Measurements from ENCODE around the gene PTAFR.

GRCh38 chr1:28123461-28123961 lies 53.0 kb downstream of the PTAFR start:
- TF ChIP-seq, protein P1, sequence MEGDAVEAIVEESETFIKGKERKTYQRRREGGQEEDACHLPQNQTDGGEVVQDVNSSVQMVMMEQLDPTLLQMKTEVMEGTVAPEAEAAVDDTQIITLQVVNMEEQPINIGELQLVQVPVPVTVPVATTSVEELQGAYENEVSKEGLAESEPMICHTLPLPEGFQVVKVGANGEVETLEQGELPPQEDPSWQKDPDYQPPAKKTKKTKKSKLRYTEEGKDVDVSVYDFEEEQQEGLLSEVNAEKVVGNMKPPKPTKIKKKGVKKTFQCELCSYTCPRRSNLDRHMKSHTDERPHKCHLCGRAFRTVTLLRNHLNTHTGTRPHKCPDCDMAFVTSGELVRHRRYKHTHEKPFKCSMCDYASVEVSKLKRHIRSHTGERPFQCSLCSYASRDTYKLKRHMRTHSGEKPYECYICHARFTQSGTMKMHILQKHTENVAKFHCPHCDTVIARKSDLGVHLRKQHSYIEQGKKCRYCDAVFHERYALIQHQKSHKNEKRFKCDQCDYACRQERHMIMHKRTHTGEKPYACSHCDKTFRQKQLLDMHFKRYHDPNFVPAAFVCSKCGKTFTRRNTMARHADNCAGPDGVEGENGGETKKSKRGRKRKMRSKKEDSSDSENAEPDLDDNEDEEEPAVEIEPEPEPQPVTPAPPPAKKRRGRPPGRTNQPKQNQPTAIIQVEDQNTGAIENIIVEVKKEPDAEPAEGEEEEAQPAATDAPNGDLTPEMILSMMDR (IDR thresholded peaks at IDR 0.05; ENCODE audit: low read length): no peak
- no peak for TF ChIP-seq EZH2 (IDR thresholded peaks at IDR 0.05; ENCODE audit: borderline replicate concordance, low read length)
